Mucosa of stomach (tissue), 1 donor: Measurements from ENCODE around the gene DOK6.

ENCODE experiments used
- H3K27me3 ChIP-seq: one replicate; pipeline ENCODE4 v1.7.0; 2013; ENCODE audit warnings: mild to moderate bottlenecking, low read length; ENCODE audit not compliant: control insufficient read depth, insufficient read depth
- H3K36me3 ChIP-seq: one replicate; pipeline ENCODE4 v1.7.0; 2013; ENCODE audit warnings: low read length; ENCODE audit not compliant: control insufficient read depth, insufficient read depth
- H3K4me1 ChIP-seq: one replicate; pipeline ENCODE4 v1.7.0; 2013; ENCODE audit warnings: mild to moderate bottlenecking, low read length; ENCODE audit not compliant: control insufficient read depth, insufficient read depth
- H3K4me3 ChIP-seq: one replicate; pipeline ENCODE4 v1.7.0; 2013; ENCODE audit warnings: low read length
- H3K9ac ChIP-seq: one replicate; pipeline ENCODE4 v1.7.0; 2013; ENCODE audit warnings: mild to moderate bottlenecking, low read length, moderate library complexity
- H3K9me3 ChIP-seq: one replicate; pipeline ENCODE4 v1.7.0; 2013; ENCODE audit warnings: mild to moderate bottlenecking, low read length, moderate library complexity; ENCODE audit not compliant: control insufficient read depth
- donor health status: Pancreatic carcinoma.

DOK6 gene

DNA sequence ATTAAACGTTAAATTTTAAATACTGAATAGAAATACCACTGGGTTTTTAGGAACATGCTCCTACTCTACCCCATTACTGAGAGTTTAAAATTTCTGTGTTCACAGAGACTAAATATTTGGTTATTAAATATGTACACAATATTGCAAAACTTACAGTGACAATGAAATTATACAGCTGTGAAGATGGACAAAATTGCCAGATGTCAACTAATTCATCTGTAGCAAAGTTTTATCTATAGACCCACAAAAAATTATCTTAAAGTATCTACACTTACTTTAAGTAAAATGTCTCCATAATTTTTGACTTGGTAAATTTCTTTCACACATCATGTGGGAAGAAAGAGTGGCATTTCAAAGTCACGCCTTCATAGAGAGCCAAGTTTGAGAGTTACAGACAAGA is 333.8 kb downstream of the DOK6 start:
- no peaks in the 10 kb centered on the region for H3K36me3 ChIP-seq

DNA sequence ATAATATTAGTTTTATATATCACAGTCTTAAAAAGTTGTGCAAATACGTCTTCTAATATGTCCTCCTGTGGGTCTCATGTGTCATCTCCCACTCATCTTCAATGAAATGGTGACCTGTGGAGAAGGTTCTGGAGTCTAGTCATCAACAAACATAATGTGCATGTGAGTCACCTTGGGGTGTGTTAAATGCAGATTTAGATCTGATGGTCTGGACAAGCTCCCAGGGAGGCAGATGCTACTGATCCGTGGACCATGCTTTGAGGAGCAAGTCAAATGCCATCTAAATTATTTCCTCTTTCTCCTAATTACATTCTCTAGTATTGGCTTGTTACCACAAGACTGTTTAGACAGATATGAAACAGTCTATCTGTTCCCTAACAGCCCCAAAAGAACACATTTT is 336.0 kb downstream of the DOK6 start:
- Histone ChIP-seq H3K4me3 (no peak overlapping the region), H3K27me3 (no peaks in the 10 kb centered on the region), H3K4me1 (no peaks in the 10 kb centered on the region), H3K9ac (no peak overlapping the region), H3K36me3 (no peaks in the 10 kb centered on the region), H3K9me3 (no peaks in the 10 kb centered on the region)

More for the DNA sequence above, 333.8 kb downstream of the DOK6 start:
- no peaks in the 10 kb centered on the region for H3K9me3 ChIP-seq
- H3K4me1 ChIP-seq = no peaks in the 10 kb centered on the region
- H3K9ac ChIP-seq = no peak overlapping the region
- no peak overlapping the region for H3K4me3 ChIP-seq
- no peaks in the 10 kb centered on the region for H3K27me3 ChIP-seq

DNA sequence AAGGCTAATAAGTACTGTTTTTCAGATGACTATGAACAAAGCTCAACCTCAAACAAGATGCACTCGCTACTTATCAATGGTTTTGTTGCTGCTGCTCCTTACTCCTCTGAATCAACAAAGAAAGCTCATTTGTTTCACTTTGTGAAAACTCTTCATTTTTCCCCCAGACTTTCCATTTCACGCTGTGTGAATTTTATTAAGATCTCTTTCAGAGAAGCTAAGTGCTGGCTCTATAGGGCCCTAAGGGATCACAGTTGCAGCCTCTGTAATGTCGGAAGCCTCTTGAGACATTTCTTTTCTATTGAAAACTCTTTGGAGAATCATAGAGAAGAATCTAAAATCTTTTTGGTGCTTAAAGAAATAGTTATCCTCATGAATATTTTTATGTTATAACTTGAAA is 337.2 kb downstream of the DOK6 start:
- Histone ChIP-seq H3K9me3 (no peaks in the 10 kb centered on the region), H3K9ac (no peak overlapping the region), H3K36me3 (no peaks in the 10 kb centered on the region), H3K4me1 (no peaks in the 10 kb centered on the region), H3K27me3 (no peaks in the 10 kb centered on the region), H3K4me3 (no peak overlapping the region)

DNA sequence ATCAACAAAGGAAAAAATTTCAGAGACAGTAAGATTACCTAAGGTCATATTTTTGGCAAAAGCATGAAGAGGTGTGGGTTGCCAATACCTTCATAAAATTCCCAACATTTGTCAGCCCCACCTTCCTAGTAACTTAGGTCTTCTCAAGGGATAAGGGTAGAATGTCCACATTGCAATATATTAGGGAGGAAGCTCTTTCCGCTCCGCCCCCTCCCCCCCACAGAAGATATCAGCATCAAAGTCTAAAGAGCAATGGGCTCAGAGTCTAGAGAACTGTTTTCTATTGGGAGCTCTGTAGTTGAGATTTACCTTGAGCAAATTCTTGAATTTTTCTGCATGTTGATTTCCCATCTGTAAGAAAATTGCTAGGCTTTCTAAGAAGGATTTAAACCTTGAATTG is 346.7 kb downstream of the DOK6 start:
- Histone ChIP-seq H3K4me1 (no peaks in the 10 kb centered on the region), H3K9ac (no peak overlapping the region), H3K4me3 (no peak overlapping the region), H3K36me3 (no peaks in the 10 kb centered on the region), H3K27me3 (no peaks in the 10 kb centered on the region), H3K9me3 (no peaks in the 10 kb centered on the region)

DNA sequence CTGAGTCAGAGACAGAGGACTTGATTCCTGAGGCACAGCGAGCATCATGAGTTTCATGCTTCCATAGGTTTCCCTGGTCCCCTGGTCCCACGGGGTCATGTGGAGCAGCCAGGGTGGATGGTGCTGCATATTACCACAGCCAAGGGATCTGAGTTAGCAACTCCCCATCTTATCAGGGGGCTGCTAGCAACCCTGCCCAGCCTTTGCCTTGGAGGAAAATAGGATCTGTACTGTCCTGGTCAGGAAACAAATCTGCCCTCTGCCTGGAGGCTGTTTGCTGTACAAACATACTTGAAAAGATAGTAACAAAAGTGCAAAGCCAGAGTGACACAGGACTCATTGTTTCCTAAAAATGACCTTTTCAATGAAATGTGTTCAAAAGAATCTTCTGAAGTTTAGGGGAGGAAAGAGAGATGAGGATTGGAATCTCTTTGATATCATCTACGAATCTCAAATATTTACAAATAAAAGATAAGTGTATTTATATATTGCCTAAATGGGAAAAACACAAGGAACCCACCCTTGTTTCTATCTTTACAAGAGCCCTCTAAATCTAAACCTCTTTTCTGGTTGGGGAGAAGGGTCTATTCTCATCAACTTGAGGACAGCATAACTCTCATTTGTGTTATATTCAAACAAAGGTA is 352.2 kb downstream of the DOK6 start:
- Histone ChIP-seq H3K9ac (no peak overlapping the region), H3K36me3 (no peaks in the 10 kb centered on the region), H3K4me3 (no peak overlapping the region), H3K9me3 (no peaks in the 10 kb centered on the region), H3K4me1 (no peaks in the 10 kb centered on the region), H3K27me3 (no peaks in the 10 kb centered on the region)

DNA sequence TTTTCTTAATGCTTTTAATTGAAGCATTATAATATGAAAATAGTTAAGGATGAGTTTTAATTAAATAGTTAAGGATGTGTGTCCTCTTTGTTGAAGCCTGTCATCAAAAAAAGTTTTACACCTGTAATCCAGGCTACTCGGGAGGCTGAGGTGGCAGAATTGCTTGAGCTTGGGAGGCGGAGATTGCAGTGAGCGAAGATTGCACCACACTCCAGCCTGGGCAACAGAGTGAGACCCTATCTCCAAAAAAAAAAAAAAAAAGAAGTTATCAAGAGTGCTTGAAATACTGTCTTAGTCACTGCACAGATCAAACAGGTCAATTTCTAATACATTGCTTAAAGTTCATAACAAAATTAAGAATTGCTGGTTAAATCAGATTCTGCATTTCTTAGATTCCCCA is 353.4 kb downstream of the DOK6 start:
- H3K9ac ChIP-seq = no peak overlapping the region
- H3K27me3 ChIP-seq = no peaks in the 10 kb centered on the region
- H3K36me3 ChIP-seq = no peaks in the 10 kb centered on the region
- no peaks in the 10 kb centered on the region for H3K4me1 ChIP-seq
- no peak overlapping the region for H3K4me3 ChIP-seq
- no peaks in the 10 kb centered on the region for H3K9me3 ChIP-seq

DNA sequence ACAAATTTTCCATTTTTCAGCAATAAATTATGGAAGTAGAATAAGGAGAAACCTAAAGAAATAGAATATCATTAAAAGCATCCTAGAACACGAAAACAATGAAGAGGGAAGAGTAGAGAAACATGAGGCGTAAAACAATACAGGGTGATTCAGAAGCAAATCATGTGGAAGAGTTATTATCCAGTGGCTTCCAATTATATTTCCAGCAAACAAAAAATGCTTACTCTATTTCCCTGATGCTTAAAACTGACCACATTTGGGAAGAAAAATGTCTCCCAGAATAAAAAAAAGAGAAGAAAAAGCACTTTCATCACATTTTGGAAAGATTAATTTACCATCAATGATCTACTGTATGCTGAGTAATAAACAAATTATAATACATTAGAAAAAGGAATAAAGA is 354.4 kb downstream of the DOK6 start:
- H3K27me3 ChIP-seq = no peaks in the 10 kb centered on the region
- no peaks in the 10 kb centered on the region for H3K9me3 ChIP-seq
- H3K36me3 ChIP-seq = no peaks in the 10 kb centered on the region
- no peak overlapping the region for H3K4me3 ChIP-seq
- H3K4me1 ChIP-seq = no peaks in the 10 kb centered on the region
- H3K9ac ChIP-seq = no peak overlapping the region

DNA sequence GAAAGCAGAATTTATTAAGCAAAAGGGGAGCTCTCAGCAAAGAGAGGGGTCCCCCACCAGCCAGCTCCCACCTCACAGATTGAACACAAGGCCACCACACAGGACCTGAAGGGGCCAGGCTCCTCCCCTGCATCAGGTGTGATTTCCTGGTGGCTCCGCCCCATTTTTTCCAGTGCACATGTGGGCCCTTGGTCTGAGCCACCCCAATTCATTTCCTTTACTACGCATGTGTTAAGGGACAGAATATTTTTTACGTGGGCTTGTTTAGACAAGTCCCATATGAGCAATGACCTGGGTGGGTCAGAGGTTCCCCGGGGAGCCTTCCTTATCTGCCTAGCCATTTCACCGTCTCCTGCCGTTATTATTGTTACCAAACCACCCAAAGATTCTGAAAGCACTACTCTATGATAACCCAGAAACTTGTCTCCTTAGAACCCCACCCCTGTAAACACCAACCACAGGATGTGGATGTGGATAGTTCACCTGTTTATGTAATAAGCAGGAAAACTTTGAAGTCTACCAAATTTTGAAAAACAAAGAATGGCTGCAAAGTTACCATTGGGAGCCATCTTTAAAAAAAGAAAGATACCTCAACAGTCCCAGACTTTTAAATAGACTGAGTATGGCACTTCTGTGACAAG is 355.3 kb downstream of the DOK6 start:
- Histone ChIP-seq H3K27me3 (no peaks in the 10 kb centered on the region), H3K9ac (no peak overlapping the region)

DNA sequence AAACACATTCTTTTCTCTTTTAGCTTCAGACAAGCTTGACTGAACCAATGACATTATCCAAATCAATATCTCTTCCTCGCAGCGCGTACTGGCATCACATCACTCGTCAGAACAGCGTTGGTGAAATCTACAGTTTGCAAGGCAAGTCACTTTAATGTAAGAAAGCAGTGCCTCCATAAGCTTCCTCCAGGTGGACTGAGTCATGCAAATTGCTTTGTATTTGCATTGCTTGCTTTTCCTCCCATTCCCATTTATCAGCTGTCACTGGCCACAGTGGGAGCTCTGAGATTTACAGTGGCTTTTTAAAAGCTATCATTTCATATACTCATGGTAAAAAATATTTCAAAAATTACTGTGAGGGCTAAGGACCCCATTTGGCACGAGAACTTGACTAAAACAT is 357.0 kb downstream of the DOK6 start:
- Histone ChIP-seq H3K36me3 (no peaks in the 10 kb centered on the region), H3K27me3 (no peaks in the 10 kb centered on the region), H3K4me3 (no peak overlapping the region), H3K9ac (no peak overlapping the region), H3K9me3 (no peaks in the 10 kb centered on the region), H3K4me1 (no peaks in the 10 kb centered on the region)

More for the DNA sequence above, 355.3 kb downstream of the DOK6 start:
- H3K4me3 ChIP-seq = no peak overlapping the region
- no peaks in the 10 kb centered on the region for H3K4me1 ChIP-seq
- H3K9me3 ChIP-seq = no peaks in the 10 kb centered on the region
- H3K36me3 ChIP-seq = no peaks in the 10 kb centered on the region

DNA sequence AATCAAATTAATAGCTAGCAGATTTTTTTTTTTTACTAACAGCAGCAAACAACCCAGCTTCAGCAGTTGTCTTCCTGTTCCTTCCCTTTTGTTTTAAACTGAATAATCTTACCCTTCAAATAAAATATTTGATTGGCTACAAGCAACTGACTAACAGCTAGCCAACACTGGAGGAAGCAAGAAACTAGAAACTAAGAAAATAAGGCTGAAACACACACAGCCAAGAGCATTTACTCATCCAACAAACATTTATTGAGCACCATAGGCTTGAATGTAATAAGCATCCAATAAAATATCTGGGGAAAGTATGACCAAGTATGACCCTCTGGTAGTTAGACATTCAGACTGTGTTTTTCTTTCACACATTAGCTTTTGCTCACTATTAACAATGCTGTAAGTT is 357.8 kb downstream of the DOK6 start:
- Histone ChIP-seq H3K4me3 (no peak overlapping the region), H3K36me3 (no peaks in the 10 kb centered on the region), H3K4me1 (no peaks in the 10 kb centered on the region), H3K27me3 (no peaks in the 10 kb centered on the region), H3K9me3 (no peaks in the 10 kb centered on the region), H3K9ac (no peak overlapping the region)

DNA sequence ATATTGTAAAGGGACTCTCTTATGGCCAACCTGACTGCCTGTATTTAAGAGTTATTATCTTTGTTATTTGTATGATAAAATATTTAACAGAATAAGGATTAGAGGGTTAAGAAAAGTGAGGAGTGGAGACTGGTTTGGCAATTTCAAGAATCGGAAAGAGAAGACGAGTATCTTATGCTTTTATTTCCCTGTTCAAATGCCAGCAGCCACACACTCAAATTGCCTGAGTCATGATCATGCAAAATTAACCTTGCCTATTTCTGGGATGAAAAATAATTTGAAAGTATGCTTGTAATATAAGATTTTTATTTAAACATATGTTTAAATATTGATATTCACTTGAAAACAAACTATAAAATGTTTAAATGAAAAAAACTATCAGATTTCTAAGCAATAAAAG is 358.4 kb downstream of the DOK6 start:
- Histone ChIP-seq H3K36me3 (no peaks in the 10 kb centered on the region), H3K27me3 (no peaks in the 10 kb centered on the region), H3K4me1 (no peaks in the 10 kb centered on the region), H3K4me3 (no peak overlapping the region), H3K9ac (no peak overlapping the region), H3K9me3 (no peaks in the 10 kb centered on the region)

DNA sequence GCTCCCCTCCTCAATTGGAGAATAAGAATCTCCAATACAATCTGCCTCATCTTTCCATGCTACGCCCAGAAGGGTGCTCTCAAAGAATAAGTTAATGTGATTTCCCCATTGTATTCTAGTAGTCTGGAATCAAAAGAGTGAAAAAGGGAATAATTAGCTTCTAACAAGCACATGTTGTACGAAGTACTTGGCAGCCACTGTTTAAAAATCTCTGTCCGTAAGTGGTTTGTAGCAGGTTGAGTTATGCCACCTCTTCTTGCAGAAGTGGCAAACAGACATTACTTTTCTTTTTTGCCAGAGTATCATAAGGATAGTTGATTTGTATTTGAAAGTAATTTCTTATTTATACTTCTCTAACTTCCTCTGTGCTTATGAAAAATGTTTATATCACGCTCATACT is 362.3 kb downstream of the DOK6 start:
- H3K4me3 ChIP-seq = no peak overlapping the region
- no peak overlapping the region for H3K9ac ChIP-seq
- no peaks in the 10 kb centered on the region for H3K27me3 ChIP-seq
- no peaks in the 10 kb centered on the region for H3K4me1 ChIP-seq
- H3K9me3 ChIP-seq = no peaks in the 10 kb centered on the region
- H3K36me3 ChIP-seq = no peaks in the 10 kb centered on the region

DNA sequence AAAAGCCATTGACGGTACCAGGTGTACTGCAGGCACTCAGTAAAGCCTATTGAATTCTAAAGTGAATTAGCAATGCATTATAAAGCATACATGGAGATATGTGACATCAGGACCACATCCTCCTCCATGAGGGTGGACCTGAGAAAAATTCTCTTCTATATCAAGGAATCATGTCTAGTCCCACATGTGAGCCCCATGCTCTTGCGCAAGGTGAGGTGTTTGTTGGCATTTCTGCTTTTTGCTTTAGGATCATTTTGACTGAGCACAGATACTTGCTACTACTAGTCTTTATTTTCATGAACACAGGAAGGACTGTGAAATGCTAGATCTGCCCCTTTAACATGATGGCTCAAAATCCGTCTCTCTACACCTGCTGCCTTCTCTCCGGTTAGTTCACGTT is 363.1 kb downstream of the DOK6 start:
- no peak overlapping the region for H3K9ac ChIP-seq
- H3K4me1 ChIP-seq = no peaks in the 10 kb centered on the region
- no peaks in the 10 kb centered on the region for H3K9me3 ChIP-seq
- no peaks in the 10 kb centered on the region for H3K36me3 ChIP-seq
- no peak overlapping the region for H3K4me3 ChIP-seq
- no peaks in the 10 kb centered on the region for H3K27me3 ChIP-seq
